ENCODE results near the gene CSNK1E. TPM values are rescaled to one million over a fixed set of nuclear protein-coding genes. Genes with fewer than 3 reads are reported as not detected.

CSNK1E gene
- total RNA-seq, 1 donor from 2014 or later = 176 TPM

DNA sequence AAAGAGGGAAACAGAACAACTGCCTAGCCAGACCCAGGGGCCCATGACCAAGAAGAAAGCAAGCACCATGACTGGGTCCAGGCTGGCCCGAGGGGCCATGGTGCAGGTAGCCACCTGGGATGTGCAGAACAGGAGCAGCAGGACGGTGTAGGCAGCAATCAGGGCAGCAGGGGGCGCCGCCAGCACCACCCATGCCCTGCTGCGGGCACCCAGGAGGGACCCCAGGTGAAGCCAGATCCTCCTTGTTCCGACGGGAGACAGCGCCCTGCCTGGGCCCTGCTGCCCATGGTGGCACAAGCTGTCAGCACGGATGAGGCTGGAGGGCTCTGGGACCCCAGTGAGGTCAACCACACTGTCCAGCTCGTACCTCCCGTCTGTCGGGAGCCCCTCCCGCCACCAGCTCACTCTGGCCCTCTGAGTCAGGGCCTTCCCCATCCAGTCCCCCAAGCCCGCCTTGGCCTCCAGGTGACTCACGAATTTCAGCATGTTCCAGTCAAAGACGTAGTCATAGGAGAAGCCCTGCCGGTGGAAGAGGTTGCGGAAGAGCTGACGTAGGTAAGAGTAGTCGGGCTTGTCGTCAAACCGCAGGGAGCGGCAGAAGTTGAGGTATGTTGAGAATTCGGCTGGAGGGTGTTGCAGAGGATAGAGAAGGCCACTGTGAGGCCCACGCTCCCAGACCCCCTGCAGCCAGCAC is 18.8 kb downstream of the CSNK1E start:
- no peak for DNase-seq (ENCODE audit: extremely low spot score, unreplicated experiment)
- peaks cover 51% of the 10 kb centered on the region for H3K36me3 Mint-ChIP-seq (ENCODE audit: unreplicated experiment)
- TF ChIP-seq, protein P1, sequence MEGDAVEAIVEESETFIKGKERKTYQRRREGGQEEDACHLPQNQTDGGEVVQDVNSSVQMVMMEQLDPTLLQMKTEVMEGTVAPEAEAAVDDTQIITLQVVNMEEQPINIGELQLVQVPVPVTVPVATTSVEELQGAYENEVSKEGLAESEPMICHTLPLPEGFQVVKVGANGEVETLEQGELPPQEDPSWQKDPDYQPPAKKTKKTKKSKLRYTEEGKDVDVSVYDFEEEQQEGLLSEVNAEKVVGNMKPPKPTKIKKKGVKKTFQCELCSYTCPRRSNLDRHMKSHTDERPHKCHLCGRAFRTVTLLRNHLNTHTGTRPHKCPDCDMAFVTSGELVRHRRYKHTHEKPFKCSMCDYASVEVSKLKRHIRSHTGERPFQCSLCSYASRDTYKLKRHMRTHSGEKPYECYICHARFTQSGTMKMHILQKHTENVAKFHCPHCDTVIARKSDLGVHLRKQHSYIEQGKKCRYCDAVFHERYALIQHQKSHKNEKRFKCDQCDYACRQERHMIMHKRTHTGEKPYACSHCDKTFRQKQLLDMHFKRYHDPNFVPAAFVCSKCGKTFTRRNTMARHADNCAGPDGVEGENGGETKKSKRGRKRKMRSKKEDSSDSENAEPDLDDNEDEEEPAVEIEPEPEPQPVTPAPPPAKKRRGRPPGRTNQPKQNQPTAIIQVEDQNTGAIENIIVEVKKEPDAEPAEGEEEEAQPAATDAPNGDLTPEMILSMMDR (IDR thresholded peaks at IDR 0.05) = peak; percentile 46
- H3K27ac Mint-ChIP-seq (ENCODE audit: unreplicated experiment) = no peak overlapping the region
- H3K9me3 Mint-ChIP-seq (ENCODE audit: unreplicated experiment) = no peaks in the 10 kb centered on the region
- no peaks in the 10 kb centered on the region for H3K27me3 Mint-ChIP-seq (ENCODE audit: unreplicated experiment)
- no peak overlapping the region for H3K4me3 Mint-ChIP-seq (ENCODE audit: unreplicated experiment)
- no peaks in the 10 kb centered on the region for H3K4me1 Mint-ChIP-seq (ENCODE audit: unreplicated experiment)

DNA sequence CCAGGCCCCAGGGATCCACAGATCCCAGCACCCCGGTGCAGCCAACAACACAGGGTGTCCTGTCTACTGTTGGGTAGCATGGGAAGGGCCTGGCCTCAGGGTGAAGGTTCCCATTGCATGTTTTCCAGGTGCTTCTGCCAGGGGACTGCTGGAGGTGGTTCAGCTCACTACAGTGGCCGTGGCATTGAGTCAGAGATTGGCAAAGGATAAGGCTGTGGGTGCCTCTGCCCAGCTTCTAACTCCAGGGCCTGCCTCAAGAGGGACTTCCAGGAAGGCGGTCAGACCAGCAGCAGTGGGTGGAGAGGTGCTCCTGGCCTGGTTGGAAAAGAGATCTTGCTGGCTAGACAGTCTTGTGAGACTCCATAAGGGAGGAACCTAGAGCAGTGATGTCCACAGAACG is 20.9 kb downstream of the CSNK1E start:
- Mint-ChIP-seq H3K27ac (ENCODE audit: unreplicated experiment) (no peak overlapping the region), H3K27me3 (ENCODE audit: unreplicated experiment) (no peaks in the 10 kb centered on the region), H3K4me1 (ENCODE audit: unreplicated experiment) (no peaks in the 10 kb centered on the region), H3K4me3 (ENCODE audit: unreplicated experiment) (no peak overlapping the region), H3K36me3 (ENCODE audit: unreplicated experiment) (peaks cover 47% of the 10 kb centered on the region), H3K9me3 (ENCODE audit: unreplicated experiment) (no peaks in the 10 kb centered on the region)
- no peak for DNase-seq (ENCODE audit: extremely low spot score, unreplicated experiment)
- TF ChIP-seq, protein P1 (IDR thresholded peaks at IDR 0.05) = no peak

DNA sequence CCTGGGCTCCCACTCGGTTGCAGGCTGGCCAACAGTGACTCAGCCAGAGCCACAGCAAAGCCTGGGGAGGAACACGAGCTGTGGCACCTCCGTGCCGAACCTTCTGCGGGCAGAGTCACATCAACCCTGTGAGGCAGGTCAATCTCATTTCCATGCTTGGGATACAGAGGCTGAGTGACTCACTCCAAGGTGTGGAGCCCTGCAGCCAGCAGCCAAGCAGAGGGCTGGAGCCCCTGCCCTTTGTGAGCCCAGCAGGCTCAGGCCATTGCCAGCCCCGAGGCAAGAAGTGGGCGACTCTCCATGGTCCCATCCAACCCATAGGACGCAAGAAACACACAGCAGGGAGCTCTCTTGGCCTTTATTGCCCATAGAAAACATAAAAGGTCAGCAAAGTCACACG is 21.4 kb downstream of the CSNK1E start:
- Mint-ChIP-seq H3K9me3 (ENCODE audit: unreplicated experiment) (no peaks in the 10 kb centered on the region), H3K27ac (ENCODE audit: unreplicated experiment) (no peak overlapping the region), H3K27me3 (ENCODE audit: unreplicated experiment) (no peaks in the 10 kb centered on the region), H3K4me3 (ENCODE audit: unreplicated experiment) (no peak overlapping the region), H3K4me1 (ENCODE audit: unreplicated experiment) (no peaks in the 10 kb centered on the region), H3K36me3 (ENCODE audit: unreplicated experiment) (peaks cover 48% of the 10 kb centered on the region)
- no peak for DNase-seq (ENCODE audit: extremely low spot score, unreplicated experiment)
- TF ChIP-seq, protein P1 (IDR thresholded peaks at IDR 0.05) = no peak

DNA sequence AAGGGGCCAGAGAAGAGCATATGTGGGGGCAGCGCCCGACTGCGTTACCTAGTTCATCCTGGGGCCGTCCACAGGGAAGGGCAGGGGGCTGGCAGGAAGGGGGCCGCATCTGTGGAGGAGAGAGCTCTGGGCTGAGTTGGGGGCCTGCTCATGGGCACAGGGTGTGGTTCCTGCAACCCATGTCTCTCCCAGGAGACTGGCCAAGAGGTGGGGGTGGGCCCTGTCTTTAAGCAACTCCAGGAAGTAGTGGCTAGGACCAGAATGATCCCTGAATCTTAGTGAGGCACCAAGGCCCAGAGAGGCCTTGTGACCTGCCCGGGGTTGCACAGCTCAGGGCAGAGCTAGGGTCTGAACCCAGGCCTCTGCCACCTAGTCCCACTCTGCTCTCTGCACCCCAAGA is 21.9 kb downstream of the CSNK1E start:
- Mint-ChIP-seq H3K4me1 (ENCODE audit: unreplicated experiment) (no peaks in the 10 kb centered on the region), H3K27ac (ENCODE audit: unreplicated experiment) (no peak overlapping the region), H3K4me3 (ENCODE audit: unreplicated experiment) (no peak overlapping the region), H3K27me3 (ENCODE audit: unreplicated experiment) (no peaks in the 10 kb centered on the region), H3K36me3 (ENCODE audit: unreplicated experiment) (peaks cover 44% of the 10 kb centered on the region), H3K9me3 (ENCODE audit: unreplicated experiment) (no peaks in the 10 kb centered on the region)
- TF ChIP-seq, protein P1 (IDR thresholded peaks at IDR 0.05) = no peak
- DNase-seq (ENCODE audit: extremely low spot score, unreplicated experiment) = no peak

DNA sequence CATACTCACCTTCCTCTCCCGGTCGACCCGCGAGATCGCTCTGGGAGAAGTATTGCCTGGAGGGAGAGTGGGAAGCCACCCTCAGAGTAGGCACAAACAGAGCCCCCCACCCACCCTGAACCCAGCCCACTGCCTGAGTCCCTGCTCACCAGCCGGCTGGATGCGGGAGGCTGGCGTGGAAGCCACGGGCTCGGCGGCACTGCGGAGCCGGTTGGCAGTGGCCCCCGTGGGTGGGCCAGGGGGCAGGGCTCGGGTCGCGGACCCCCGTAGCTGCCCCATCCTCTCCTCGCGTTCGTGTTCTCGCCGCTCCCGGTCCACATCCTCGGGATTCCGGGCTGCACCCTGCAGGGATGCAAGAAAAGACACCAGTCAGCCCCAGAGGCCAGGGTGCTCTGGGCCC is 23.0 kb downstream of the CSNK1E start:
- TF ChIP-seq, protein P1 (IDR thresholded peaks at IDR 0.05) = no peak
- Mint-ChIP-seq H3K4me3 (ENCODE audit: unreplicated experiment) (no peak overlapping the region), H3K9me3 (ENCODE audit: unreplicated experiment) (no peaks in the 10 kb centered on the region), H3K27ac (ENCODE audit: unreplicated experiment) (no peak overlapping the region), H3K4me1 (ENCODE audit: unreplicated experiment) (no peaks in the 10 kb centered on the region), H3K27me3 (ENCODE audit: unreplicated experiment) (no peaks in the 10 kb centered on the region), H3K36me3 (ENCODE audit: unreplicated experiment) (peaks cover 40% of the 10 kb centered on the region)
- no peak for DNase-seq (ENCODE audit: extremely low spot score, unreplicated experiment)
